NCI-H187 treated with DMSO at 0.1 percent for 48 hours (cell line): ENCODE measurements around the gene MSL3B.

ENCODE experiments used
- DNase-seq: peaks from one replicate; lab custom pipeline; 2025; lab: John Stamatoyannopoulos, UW

MSL3B gene

GRCh38 chr2:233852056-233852455, 16.1 kb downstream of the MSL3B start:
- DNase-seq: no peak

GRCh38 chr2:233851169-233851568, 17.0 kb downstream of the MSL3B start:
- DNase-seq: no peak

- no peak for DNase-seq
These were observed 17.4 kb downstream of the MSL3B start for GRCh38 chr2:233850745-233851144.

GRCh38 chr2:233849607-233850271, 18.4 kb downstream of the MSL3B start:
- no peak for DNase-seq

GRCh38 chr2:233848276-233848675, 19.9 kb downstream of the MSL3B start:
- no peak for DNase-seq

- no peak for DNase-seq
These were observed 20.8 kb downstream of the MSL3B start for GRCh38 chr2:233847248-233847898.

- DNase-seq: no peak
These were observed 21.6 kb downstream of the MSL3B start for GRCh38 chr2:233846387-233847247.

- DNase-seq: no peak
These were observed 22.7 kb downstream of the MSL3B start for GRCh38 chr2:233845301-233846060.

GRCh38 chr2:233844836-233845235, 23.4 kb downstream of the MSL3B start:
- DNase-seq: no peak

- DNase-seq: no peak
These were observed 23.9 kb downstream of the MSL3B start for GRCh38 chr2:233844064-233844807.

GRCh38 chr2:233841183-233841582, 27.0 kb downstream of the MSL3B start:
- no peak for DNase-seq

- no peak for DNase-seq
These were observed 27.7 kb downstream of the MSL3B start for GRCh38 chr2:233840520-233840919.

GRCh38 chr2:233839447-233839820, 28.8 kb downstream of the MSL3B start:
- DNase-seq: no peak

GRCh38 chr2:233838726-233839446, 29.3 kb downstream of the MSL3B start:
- DNase-seq: no peak

- no peak for DNase-seq
These were observed 29.9 kb downstream of the MSL3B start for GRCh38 chr2:233838251-233838650.

GRCh38 chr2:233837694-233838229, 30.4 kb downstream of the MSL3B start:
- DNase-seq: no peak

- no peak for DNase-seq
These were observed 31.8 kb downstream of the MSL3B start for GRCh38 chr2:233836359-233836758.

- DNase-seq: no peak
These were observed 32.7 kb downstream of the MSL3B start for GRCh38 chr2:233835230-233836186.

- no peak for DNase-seq
These were observed 34.8 kb downstream of the MSL3B start for GRCh38 chr2:233833345-233833744.
